ENCODE data around the gene GNB1L.

DNA sequence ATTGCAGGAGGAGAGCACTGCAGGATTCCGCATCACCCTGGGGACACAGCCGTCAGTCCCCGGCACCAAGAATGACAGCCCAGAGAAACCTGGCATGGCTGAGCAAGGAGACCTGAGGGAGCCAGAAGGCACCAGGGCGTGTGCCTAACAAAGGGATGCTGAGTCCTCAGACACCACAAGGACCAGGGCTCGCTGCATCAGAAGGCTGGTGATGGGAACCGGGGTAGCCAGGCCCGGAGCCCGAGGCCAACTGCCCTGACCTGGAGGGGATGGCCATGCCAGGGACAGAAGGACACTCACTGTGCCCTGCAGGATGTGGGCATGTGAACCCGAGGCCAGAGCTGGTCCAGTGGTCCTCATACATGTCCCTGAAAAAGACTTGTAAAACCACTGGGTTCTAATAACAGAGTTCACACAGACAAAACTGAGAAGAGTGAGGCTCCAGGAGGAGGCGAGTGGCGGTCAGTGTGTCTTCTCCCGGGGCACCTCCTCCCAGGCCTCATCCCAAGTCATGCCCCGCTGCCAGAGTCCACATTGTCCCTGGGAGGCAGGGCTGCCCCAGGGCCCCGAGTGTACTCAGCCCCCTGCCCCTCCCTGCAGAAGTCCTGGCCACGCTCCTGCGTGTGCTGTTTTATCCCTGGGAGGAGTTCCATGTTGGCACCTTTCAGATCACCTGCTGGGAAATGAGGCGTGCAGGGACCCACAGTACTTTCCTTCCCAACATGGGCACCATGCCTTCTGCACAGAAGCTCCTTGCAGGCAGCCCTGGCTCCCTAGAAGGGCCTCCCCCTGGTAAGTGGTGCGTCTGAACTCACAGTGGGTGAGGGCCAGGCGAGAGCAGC, 51.6 kb downstream of the GNB1L start:
- TF ChIP-seq, protein P1, sequence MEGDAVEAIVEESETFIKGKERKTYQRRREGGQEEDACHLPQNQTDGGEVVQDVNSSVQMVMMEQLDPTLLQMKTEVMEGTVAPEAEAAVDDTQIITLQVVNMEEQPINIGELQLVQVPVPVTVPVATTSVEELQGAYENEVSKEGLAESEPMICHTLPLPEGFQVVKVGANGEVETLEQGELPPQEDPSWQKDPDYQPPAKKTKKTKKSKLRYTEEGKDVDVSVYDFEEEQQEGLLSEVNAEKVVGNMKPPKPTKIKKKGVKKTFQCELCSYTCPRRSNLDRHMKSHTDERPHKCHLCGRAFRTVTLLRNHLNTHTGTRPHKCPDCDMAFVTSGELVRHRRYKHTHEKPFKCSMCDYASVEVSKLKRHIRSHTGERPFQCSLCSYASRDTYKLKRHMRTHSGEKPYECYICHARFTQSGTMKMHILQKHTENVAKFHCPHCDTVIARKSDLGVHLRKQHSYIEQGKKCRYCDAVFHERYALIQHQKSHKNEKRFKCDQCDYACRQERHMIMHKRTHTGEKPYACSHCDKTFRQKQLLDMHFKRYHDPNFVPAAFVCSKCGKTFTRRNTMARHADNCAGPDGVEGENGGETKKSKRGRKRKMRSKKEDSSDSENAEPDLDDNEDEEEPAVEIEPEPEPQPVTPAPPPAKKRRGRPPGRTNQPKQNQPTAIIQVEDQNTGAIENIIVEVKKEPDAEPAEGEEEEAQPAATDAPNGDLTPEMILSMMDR (IDR thresholded peaks at IDR 0.05): no peak
- TF ChIP-seq POLR2A (IDR thresholded peaks at IDR 0.05) (no peak), POLR2AphosphoS5 (IDR thresholded peaks at IDR 0.05) (no peak), EP300 (IDR thresholded peaks at IDR 0.05) (no peak)

All from gastroesophageal sphincter (tissue), 3 donors.